ENCODE data around the gene ANKRD10. TPM values are rescaled to one million over a fixed set of nuclear protein-coding genes. Genes with fewer than 3 reads are reported as not detected.

The ANKRD10 gene
- total and polyA plus RNA-seq, 2 donors (not counting 3 experiments of a cell fraction or from before 2014, with no cell fraction given), result 44.5 to 94.1 TPM

DNA sequence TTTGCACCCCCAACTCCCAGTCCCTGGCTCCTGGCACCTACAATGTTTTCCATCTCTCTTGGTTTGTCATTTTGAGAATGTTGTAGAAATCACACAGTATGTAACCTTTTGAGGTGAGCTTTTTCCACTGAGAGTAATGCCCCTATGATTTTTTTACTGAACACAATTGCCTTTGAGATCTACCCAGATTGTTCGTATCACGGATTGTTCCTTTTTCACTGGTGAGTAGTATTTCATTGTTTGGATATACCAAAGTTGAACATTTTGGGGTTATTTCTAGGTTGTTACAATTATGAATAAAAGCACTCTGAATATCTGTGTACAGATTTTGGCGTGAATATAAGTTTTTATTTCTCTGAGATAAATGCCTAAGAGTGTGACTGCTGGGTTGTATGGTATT, 17.7 kb upstream of the ANKRD10 start:
- Histone ChIP-seq H3K9me1 (replicated peaks; ENCODE audit: control insufficient read depth, extremely low read depth, insufficient read depth, low read length) (no peaks in the 10 kb centered on the region), H3K79me2 (ENCODE audit: control insufficient read depth, insufficient read depth, low read length) (no peaks in the 10 kb centered on the region), H3K27ac (ENCODE audit: insufficient read depth, low read depth, low read length) (no peak overlapping the region), H4K20me1 (replicated peaks; ENCODE audit: control insufficient read depth, extremely low read depth, insufficient read depth, low read length) (no peaks in the 10 kb centered on the region), H3K9ac (replicated peaks; ENCODE audit: extremely low read depth, insufficient read depth, low read length) (no peak overlapping the region), H3K4me1 (ENCODE audit: control insufficient read depth, extremely low read depth, insufficient read depth, low read length) (no peaks in the 10 kb centered on the region), H3K36me3 (ENCODE audit: control insufficient read depth in 2 of 2, extremely low read depth in 1 of 2, insufficient read depth in 2 of 2, low read length in 2 of 2) (no peaks in the 10 kb centered on the region), H3K4me3 (replicated peaks in 1 of 3; ENCODE audit: insufficient read depth in 1 of 3, low read depth in 1 of 3, low read length in 3 of 3) (no peak overlapping the region), H2AFZ (ENCODE audit: low read depth, low read length) (no peak overlapping the region), H3K27me3 (ENCODE audit: control insufficient read depth in 2 of 2, insufficient read depth in 2 of 2, low read length in 2 of 2) (peaks cover 6 to 11% of the 10 kb centered on the region in 2 experiments), H3K9me3 (replicated peaks; ENCODE audit: control insufficient read depth, insufficient read depth, low read length) (no peaks in the 10 kb centered on the region), H3K4me2 (ENCODE audit: insufficient read depth, low read length) (no peak overlapping the region)
- dilution Hi-C loops (cut with MboI; ENCODE audit: extremely low pct_ligation_motif_present, low sequenced_read_pairs), result no loop called here
- TF ChIP-seq, protein P1, sequence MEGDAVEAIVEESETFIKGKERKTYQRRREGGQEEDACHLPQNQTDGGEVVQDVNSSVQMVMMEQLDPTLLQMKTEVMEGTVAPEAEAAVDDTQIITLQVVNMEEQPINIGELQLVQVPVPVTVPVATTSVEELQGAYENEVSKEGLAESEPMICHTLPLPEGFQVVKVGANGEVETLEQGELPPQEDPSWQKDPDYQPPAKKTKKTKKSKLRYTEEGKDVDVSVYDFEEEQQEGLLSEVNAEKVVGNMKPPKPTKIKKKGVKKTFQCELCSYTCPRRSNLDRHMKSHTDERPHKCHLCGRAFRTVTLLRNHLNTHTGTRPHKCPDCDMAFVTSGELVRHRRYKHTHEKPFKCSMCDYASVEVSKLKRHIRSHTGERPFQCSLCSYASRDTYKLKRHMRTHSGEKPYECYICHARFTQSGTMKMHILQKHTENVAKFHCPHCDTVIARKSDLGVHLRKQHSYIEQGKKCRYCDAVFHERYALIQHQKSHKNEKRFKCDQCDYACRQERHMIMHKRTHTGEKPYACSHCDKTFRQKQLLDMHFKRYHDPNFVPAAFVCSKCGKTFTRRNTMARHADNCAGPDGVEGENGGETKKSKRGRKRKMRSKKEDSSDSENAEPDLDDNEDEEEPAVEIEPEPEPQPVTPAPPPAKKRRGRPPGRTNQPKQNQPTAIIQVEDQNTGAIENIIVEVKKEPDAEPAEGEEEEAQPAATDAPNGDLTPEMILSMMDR (IDR thresholded peaks at IDR 0.05; ENCODE audit: extremely low read depth in 1 of 2, insufficient read depth in 1 of 2, low read depth in 1 of 2, low read length in 2 of 2), result no peak
- TF ChIP-seq POLR2A (IDR thresholded peaks at IDR 0.05; ENCODE audit: low read depth, low read length), result no peak
- no peak for TF ChIP-seq POLR2AphosphoS5 (IDR thresholded peaks at IDR 0.05; ENCODE audit: insufficient read depth, low read depth, low read length)
- TF ChIP-seq, protein P2, sequence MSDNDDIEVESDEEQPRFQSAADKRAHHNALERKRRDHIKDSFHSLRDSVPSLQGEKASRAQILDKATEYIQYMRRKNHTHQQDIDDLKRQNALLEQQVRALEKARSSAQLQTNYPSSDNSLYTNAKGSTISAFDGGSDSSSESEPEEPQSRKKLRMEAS (IDR thresholded peaks at IDR 0.05; ENCODE audit: insufficient read depth, insufficient read length), result no peak
- no TSS peak for BruUV-seq (replicated peaks)
- no peak for DNase-seq (ENCODE audit: low read depth, low spot score)
- intact Hi-C loops (cut with micrococcal nuclease), result no loop called here
- FAIRE-seq, result no peak
- CTCF ChIA-PET, result no interaction called here
- POLR2A ChIA-PET, result no interaction called here

DNA sequence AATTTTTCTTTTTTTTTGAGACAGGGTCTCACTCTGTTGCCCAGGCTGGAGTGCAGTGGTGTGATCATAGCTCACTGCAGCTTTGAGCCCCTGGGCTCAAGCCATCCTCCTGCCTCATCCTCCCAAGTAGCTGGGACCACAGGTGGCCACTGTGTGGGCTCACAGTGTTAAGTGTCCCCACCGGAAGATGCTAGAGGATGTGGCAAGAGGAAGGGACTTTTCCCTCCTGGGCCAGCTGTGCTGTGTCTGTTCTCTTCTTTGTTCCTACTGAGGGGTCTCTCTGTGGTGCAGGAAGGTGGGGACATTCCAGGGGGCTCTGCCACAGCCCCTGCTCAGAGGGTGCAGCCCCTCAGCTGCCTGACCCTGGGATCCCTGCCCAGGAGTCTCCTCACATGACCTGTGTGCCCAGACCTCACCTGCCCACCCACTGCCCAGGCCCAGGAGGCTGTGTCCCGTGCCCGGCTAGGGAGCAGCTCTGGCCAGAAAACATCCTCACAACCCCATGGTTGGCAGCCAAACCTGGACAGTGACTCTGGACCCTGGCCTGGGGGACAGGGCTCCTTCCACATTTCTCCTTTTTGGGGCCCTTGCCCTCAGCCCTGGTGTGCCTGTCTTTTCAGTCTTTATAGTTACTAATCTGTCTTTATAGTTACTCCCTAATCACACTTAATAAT, 14.4 kb upstream of the ANKRD10 start:
- Histone ChIP-seq H3K4me1 (ENCODE audit: control insufficient read depth, extremely low read depth, insufficient read depth, low read length) (no peaks in the 10 kb centered on the region), H3K27ac (ENCODE audit: insufficient read depth, low read depth, low read length) (no peak overlapping the region), H3K9me3 (replicated peaks; ENCODE audit: control insufficient read depth, insufficient read depth, low read length) (no peaks in the 10 kb centered on the region), H3K9me1 (replicated peaks; ENCODE audit: control insufficient read depth, extremely low read depth, insufficient read depth, low read length) (no peaks in the 10 kb centered on the region), H3K36me3 (ENCODE audit: control insufficient read depth in 2 of 2, extremely low read depth in 1 of 2, insufficient read depth in 2 of 2, low read length in 2 of 2) (no peaks in the 10 kb centered on the region), H3K9ac (replicated peaks; ENCODE audit: extremely low read depth, insufficient read depth, low read length) (no peak overlapping the region), H3K4me3 (replicated peaks in 1 of 3; ENCODE audit: insufficient read depth in 1 of 3, low read depth in 1 of 3, low read length in 3 of 3) (no peak overlapping the region), H4K20me1 (replicated peaks; ENCODE audit: control insufficient read depth, extremely low read depth, insufficient read depth, low read length) (no peaks in the 10 kb centered on the region), H3K4me2 (ENCODE audit: insufficient read depth, low read length) (no peak overlapping the region), H3K79me2 (ENCODE audit: control insufficient read depth, insufficient read depth, low read length) (no peaks in the 10 kb centered on the region), H3K27me3 (ENCODE audit: control insufficient read depth in 2 of 2, insufficient read depth in 2 of 2, low read length in 2 of 2) (peaks cover 14 to 16% of the 10 kb centered on the region in 2 experiments), H2AFZ (ENCODE audit: low read depth, low read length) (no peak overlapping the region)
- dilution Hi-C loops (cut with MboI; ENCODE audit: extremely low pct_ligation_motif_present, low sequenced_read_pairs) (no loop called here), intact Hi-C loops (cut with micrococcal nuclease) (no loop called here)
- no peak for DNase-seq (ENCODE audit: low read depth, low spot score)
- TF ChIP-seq FOS (IDR thresholded peaks at IDR 0.05; ENCODE audit: borderline replicate concordance, insufficient read depth, low read length) (no peak), MYC (IDR thresholded peaks at IDR 0.05; ENCODE audit: low read depth, low read length) (no peak), GATA2 (IDR thresholded peaks at IDR 0.05; ENCODE audit: insufficient read depth, insufficient read length, low read depth, low read length) (no peak), POLR2A (IDR thresholded peaks at IDR 0.05; ENCODE audit: low read depth, low read length) (no peak), EZH2 (IDR thresholded peaks at IDR 0.05; ENCODE audit: borderline replicate concordance, low read depth, low read length, severe bottlenecking) (no peak), JUN (IDR thresholded peaks at IDR 0.05; ENCODE audit: borderline replicate concordance, insufficient read depth, insufficient read length, low read depth) (no peak), POLR2AphosphoS5 (IDR thresholded peaks at IDR 0.05; ENCODE audit: insufficient read depth, low read depth, low read length) (no peak)
- TF ChIP-seq, protein P2 (IDR thresholded peaks at IDR 0.05; ENCODE audit: insufficient read depth, insufficient read length), result no peak
- TF ChIP-seq, protein P1 (IDR thresholded peaks at IDR 0.05; ENCODE audit: extremely low read depth in 1 of 2, insufficient read depth in 1 of 2, low read depth in 1 of 2, low read length in 2 of 2), result no peak
- FAIRE-seq, result no peak
- CTCF ChIA-PET, result interaction anchor here (1.3 kb wide), 1 partner anchor 15 kb away, joined by 4 read pairs; no protein-coding TSS in a partner anchor
- POLR2A ChIA-PET, result no interaction called here
- no TSS peak for BruUV-seq (replicated peaks)

All from endothelial cell of umbilical vein (primary cell).